Keratinocyte (primary cell): Measurements from ENCODE around the gene HKDC1. TPM values are rescaled to one million over a fixed set of nuclear protein-coding genes. Genes with fewer than 3 reads are reported as not detected.

ENCODE experiments used
- DNase-seq: peaks from one replicate; pipeline ENCODE4 v3.0.0-alpha.2; 2011; ENCODE audit warnings: low read depth, missing footprints, low spot score
- FAIRE-seq: peaks from 2 replicates; lab custom pipeline; 2011; peaks lifted over from hg19 to GRCh38; lab: Jason Lieb, UNC
- H2AFZ ChIP-seq: 2 replicates; pipeline ENCODE4 v1.6.0; 2012; ENCODE audit warnings: low read length, control low read depth, inconsistent platforms; ENCODE audit not compliant: control insufficient read depth
- H3K27ac ChIP-seq: 2 replicates; pipeline ENCODE4 v1.5.1; 2011; ENCODE audit warnings: low read length; ENCODE audit not compliant: control insufficient read depth, insufficient read depth
- H3K27me3 ChIP-seq: 3 replicates; pipeline ENCODE4 v1.6.0; 2011; ENCODE audit warnings: low read length; ENCODE audit not compliant: control insufficient read depth, insufficient read depth; ENCODE audit errors: extremely low read depth
- H3K36me3 ChIP-seq, 2 experiments: 2 replicates in 1 of 2; 3 replicates in 1 of 2; pipeline ENCODE4 v1.5.1; 2011; ENCODE audit warnings: low read length in 2 of 2, mild to moderate bottlenecking in 1 of 2; ENCODE audit not compliant: control insufficient read depth in 2 of 2, insufficient read depth in 2 of 2; ENCODE audit errors: extremely low read depth in 1 of 2
- H3K4me1 ChIP-seq: 3 replicates; pipeline ENCODE4 v1.5.1; 2011; ENCODE audit warnings: low read length; ENCODE audit not compliant: control insufficient read depth, insufficient read depth; ENCODE audit errors: extremely low read depth
- H3K4me2 ChIP-seq: 3 replicates; pipeline ENCODE4 v1.6.0; 2011; ENCODE audit warnings: low read depth, low read length; ENCODE audit not compliant: control insufficient read depth, insufficient read depth; ENCODE audit errors: extremely low read depth
- H3K4me3 ChIP-seq, 3 experiments: fragments of 200-600 bp in 1 of 3; sonication (generic) in 1 of 3; 2 replicates in 2 of 3; 3 replicates in 1 of 3; pipeline ENCODE4 v1.5.1; 2011 to 2016; ENCODE audit warnings: low read length in 3 of 3, mild to moderate bottlenecking in 3 of 3, control low read depth in 2 of 3, inconsistent platforms in 1 of 3, low read depth in 1 of 3, mixed read lengths in 1 of 3, mixed run types in 1 of 3, moderate library complexity in 1 of 3; ENCODE audit not compliant: control insufficient read depth in 2 of 3, insufficient read depth in 2 of 3; ENCODE audit errors: extremely low read depth in 1 of 3
- H3K79me2 ChIP-seq: 2 replicates; pipeline ENCODE4 v1.6.0; 2012; ENCODE audit warnings: low read length; ENCODE audit not compliant: control insufficient read depth, insufficient read depth
- H3K9ac ChIP-seq: 3 replicates; pipeline ENCODE4 v1.6.0; 2011; ENCODE audit warnings: low read length; ENCODE audit not compliant: control insufficient read depth, insufficient read depth; ENCODE audit errors: extremely low read depth
- H3K9me1 ChIP-seq: 3 replicates; pipeline ENCODE4 v1.6.0; 2011; ENCODE audit warnings: low read length; ENCODE audit not compliant: control insufficient read depth, insufficient read depth; ENCODE audit errors: extremely low read depth
- H3K9me3 ChIP-seq: 2 replicates; pipeline ENCODE4 v1.5.1; 2012; ENCODE audit warnings: low read depth, low read length; ENCODE audit not compliant: control insufficient read depth
- H4K20me1 ChIP-seq: 3 replicates; pipeline ENCODE4 v1.6.0; 2011; ENCODE audit warnings: low read length; ENCODE audit not compliant: control insufficient read depth, insufficient read depth; ENCODE audit errors: extremely low read depth
- CTCF ChIP-seq, 3 experiments: IDR thresholded peaks in 1 of 3; conservative IDR thresholded peaks in 1 of 3; optimal IDR thresholded peaks in 1 of 3; 2 replicates in 2 of 3; 3 replicates in 1 of 3; pipeline versions ENCODE3 to v1.5.1; 2011; ENCODE audit warnings: low read length in 3 of 3, mild to moderate bottlenecking in 3 of 3, moderate library complexity in 2 of 3, control low read depth in 1 of 3, inconsistent platforms in 1 of 3; ENCODE audit not compliant: insufficient read depth in 2 of 3; ENCODE audit errors: extremely low read depth in 1 of 3
- EZH2 ChIP-seq: IDR thresholded peaks from one replicate; pipeline ENCODE4 v1.6.1; 2012; ENCODE audit warnings: inconsistent platforms, mild to moderate bottlenecking, low read length, moderate library complexity
- dilution Hi-C: fragments of 300-500 bp; cut with MboI; formaldehyde crosslinking; loops from one replicate; pipeline ENCODE4 v1.7.0; 2020; ENCODE audit warnings: low sequenced_read_pairs; ENCODE audit not compliant: extremely low pct_ligation_motif_present
- polyA plus RNA-seq, 5 experiments: library from polyadenylated mRNA; depleted of rRNA in 3 of 5; stranded (reverse) in 3 of 5; stranded (forward) in 1 of 5; unstranded in 1 of 5; fragments of >200 nt; gene quantifications; 1 replicate in 1 of 5; 2 replicates in 3 of 5; 3 replicates in 1 of 5; pipeline versions ENCODE4 v1.2.1 to v1.2.3, GENCODE V29; 2011 to 2012; ENCODE audit warnings: missing spikeins in 2 of 5, low read depth in 1 of 5, low replicate concordance in 1 of 5

Gene HKDC1
- polyA plus RNA-seq, 1 donor (not counting 4 experiments of a cell fraction or from before 2014, with no cell fraction given): 0.33 TPM

- Histone ChIP-seq H2AFZ (no peak overlapping the region), H3K27ac (no peak overlapping the region), H3K9ac (no peak overlapping the region), H3K4me3 (no peak overlapping the region), H4K20me1 (no peaks in the 10 kb centered on the region), H3K4me2 (no peak overlapping the region), H3K79me2 (no peaks in the 10 kb centered on the region), H3K36me3 (no peaks in the 10 kb centered on the region), H3K27me3 (no peaks in the 10 kb centered on the region), H3K9me1 (no peaks in the 10 kb centered on the region), H3K4me1 (no peaks in the 10 kb centered on the region), H3K9me3 (no peaks in the 10 kb centered on the region)
- DNase-seq: no peak
- no peak for TF ChIP-seq CTCF (optimal IDR thresholded peaks at IDR 0.05 in 1 of 3, IDR thresholded peaks at IDR 0.05 in 1 of 3, conservative IDR thresholded peaks at IDR 0.05 in 1 of 3; ENCODE audit: extremely low read depth in 1 of 3, insufficient read depth in 2 of 3, low read length in 3 of 3)
- dilution Hi-C loops: no loop called here
- FAIRE-seq: no peak
Observed at GRCh38 chr10:69269761-69270160, 49.6 kb downstream of the HKDC1 start.

GRCh38 chr10:69270990-69271389, 50.9 kb downstream of the HKDC1 start:
- Histone ChIP-seq H3K4me2 (no peak overlapping the region), H3K4me1 (no peaks in the 10 kb centered on the region), H3K9ac (no peak overlapping the region), H3K79me2 (no peaks in the 10 kb centered on the region), H3K4me3 (no peak overlapping the region), H3K27ac (no peak overlapping the region), H3K9me1 (no peaks in the 10 kb centered on the region), H3K27me3 (no peaks in the 10 kb centered on the region), H4K20me1 (no peaks in the 10 kb centered on the region), H3K36me3 (no peaks in the 10 kb centered on the region), H3K9me3 (no peaks in the 10 kb centered on the region), H2AFZ (no peak overlapping the region)
- TF ChIP-seq EZH2: no peak
- no peak for TF ChIP-seq CTCF (optimal IDR thresholded peaks at IDR 0.05 in 1 of 3, IDR thresholded peaks at IDR 0.05 in 1 of 3, conservative IDR thresholded peaks at IDR 0.05 in 1 of 3; ENCODE audit: extremely low read depth in 1 of 3, insufficient read depth in 2 of 3, low read length in 3 of 3)
- dilution Hi-C loops: no loop called here
- no peak for DNase-seq
- FAIRE-seq: no peak
